HG03442 (cell line): Measurements from ENCODE around the gene REPIN1.

Experiments used
- ATAC-seq: cut with Tn5 transposase; IDR thresholded peaks from one replicate; pipeline ENCODE4 v1.9.1; 2021; ENCODE audit warnings: mild to moderate bottlenecking, moderate library complexity; ENCODE audit not compliant: unreplicated experiment

Gene REPIN1

GRCh38 chr7:150420242-150420641, 51.6 kb downstream of the REPIN1 start:
- no peak for ATAC-seq

GRCh38 chr7:150420987-150421674, 52.5 kb downstream of the REPIN1 start:
- ATAC-seq: peak; percentile 86

GRCh38 chr7:150421831-150422230, 53.2 kb downstream of the REPIN1 start:
- no peak for ATAC-seq
